ENCODE data around the gene LAMP5.

Gene LAMP5

GRCh38 chr20:9571783-9572182 lies 57.4 kb downstream of the LAMP5 start:
- TF ChIP-seq, protein P1, sequence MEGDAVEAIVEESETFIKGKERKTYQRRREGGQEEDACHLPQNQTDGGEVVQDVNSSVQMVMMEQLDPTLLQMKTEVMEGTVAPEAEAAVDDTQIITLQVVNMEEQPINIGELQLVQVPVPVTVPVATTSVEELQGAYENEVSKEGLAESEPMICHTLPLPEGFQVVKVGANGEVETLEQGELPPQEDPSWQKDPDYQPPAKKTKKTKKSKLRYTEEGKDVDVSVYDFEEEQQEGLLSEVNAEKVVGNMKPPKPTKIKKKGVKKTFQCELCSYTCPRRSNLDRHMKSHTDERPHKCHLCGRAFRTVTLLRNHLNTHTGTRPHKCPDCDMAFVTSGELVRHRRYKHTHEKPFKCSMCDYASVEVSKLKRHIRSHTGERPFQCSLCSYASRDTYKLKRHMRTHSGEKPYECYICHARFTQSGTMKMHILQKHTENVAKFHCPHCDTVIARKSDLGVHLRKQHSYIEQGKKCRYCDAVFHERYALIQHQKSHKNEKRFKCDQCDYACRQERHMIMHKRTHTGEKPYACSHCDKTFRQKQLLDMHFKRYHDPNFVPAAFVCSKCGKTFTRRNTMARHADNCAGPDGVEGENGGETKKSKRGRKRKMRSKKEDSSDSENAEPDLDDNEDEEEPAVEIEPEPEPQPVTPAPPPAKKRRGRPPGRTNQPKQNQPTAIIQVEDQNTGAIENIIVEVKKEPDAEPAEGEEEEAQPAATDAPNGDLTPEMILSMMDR (IDR thresholded peaks at IDR 0.05; ENCODE audit: low read depth, low read length, missing control alignments): no peak
- H3K4me3 ChIP-seq (ENCODE audit: low read depth, low read length): no peak overlapping the region
- DNase-seq (ENCODE audit: low read depth): no peak

DNA sequence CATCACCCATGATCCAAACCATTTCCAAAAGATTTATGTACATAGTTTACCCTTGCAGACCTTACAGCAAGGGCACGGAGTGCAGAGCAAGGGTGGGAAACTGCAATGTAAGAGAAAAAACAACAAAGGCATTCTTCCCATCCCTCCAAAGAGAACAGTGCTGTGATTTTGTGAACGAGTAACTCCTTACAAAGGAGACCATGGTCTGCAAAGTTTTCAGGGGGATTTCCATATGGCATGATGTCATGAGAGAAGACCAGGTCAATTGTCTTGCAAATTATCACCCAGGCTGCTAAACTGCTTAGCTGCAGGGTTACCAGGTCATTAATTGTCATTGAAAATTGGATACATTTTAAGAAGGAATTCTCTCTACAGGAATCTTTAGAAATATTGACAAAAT lies 58.3 kb downstream of the LAMP5 start:
- TF ChIP-seq, protein P1 (IDR thresholded peaks at IDR 0.05; ENCODE audit: low read depth, low read length, missing control alignments): no peak
- no peak for DNase-seq (ENCODE audit: low read depth)
- no peak overlapping the region for H3K4me3 ChIP-seq (ENCODE audit: low read depth, low read length)

DNA sequence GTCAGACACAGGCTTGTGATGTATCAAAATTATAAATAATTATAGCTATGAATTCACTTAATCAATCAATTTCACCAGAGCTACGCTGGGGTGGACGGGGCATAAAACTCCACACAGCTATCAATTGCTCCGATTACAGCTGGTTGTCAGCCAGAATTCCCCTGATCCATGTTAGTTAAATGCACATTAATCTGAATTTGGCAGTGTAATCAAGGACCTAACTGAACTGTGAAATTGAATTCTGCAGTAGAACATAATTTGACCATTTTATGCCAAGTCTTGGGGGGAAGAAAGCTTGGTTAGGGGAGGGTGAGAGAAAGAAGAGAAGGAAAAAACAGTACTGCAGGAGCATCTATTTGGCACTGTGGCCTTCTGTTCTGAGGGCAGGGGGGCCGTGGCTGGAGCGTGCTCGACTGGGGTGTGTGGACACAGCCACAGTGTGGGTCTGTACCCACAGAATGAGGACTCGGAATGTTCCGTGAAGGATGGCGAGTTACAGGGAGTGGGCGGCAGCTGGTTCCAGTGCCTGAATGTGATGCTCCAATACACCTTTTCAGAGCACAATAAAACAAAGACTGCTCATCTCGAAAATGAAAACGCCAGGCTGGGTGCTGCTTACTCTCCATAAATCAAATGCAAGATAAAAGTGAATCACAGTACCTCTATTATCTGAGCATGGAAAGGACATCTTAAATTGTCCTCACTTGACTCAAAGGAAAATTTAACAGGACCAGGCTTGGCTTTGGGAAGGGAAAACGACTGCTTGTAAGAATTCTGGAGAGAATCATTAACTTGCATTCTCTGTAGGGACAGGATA lies 59.2 kb downstream of the LAMP5 start:
- TF ChIP-seq, protein P1 (IDR thresholded peaks at IDR 0.05; ENCODE audit: low read depth, low read length, missing control alignments): no peak
- no peak for DNase-seq (ENCODE audit: low read depth)
- H3K4me3 ChIP-seq (ENCODE audit: low read depth, low read length): no peak overlapping the region

DNA sequence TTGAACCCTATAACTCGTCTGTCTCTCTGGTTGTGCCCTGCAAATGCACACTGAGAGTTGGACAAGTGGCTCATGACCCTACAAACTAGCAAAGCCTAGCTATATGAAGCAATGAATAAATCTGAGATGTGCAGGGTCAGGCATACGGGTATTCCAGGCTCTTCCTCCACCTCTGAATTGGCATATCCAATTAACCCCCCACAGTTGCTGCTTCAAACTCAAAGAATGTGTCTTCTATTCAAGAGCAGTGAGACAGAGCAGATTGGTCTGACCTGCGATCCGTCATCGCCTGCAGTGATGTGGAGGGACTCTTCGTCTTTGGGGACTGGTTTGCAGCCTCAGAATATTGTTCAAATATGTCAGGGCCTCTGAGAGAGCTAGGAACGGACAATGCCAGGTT lies 59.8 kb downstream of the LAMP5 start:
- DNase-seq (ENCODE audit: low read depth): no peak
- TF ChIP-seq, protein P1 (IDR thresholded peaks at IDR 0.05; ENCODE audit: low read depth, low read length, missing control alignments): no peak
- no peak overlapping the region for H3K4me3 ChIP-seq (ENCODE audit: low read depth, low read length)

GRCh38 chr20:9574776-9575175 lies 60.4 kb downstream of the LAMP5 start:
- DNase-seq (ENCODE audit: low read depth): no peak
- TF ChIP-seq, protein P1 (IDR thresholded peaks at IDR 0.05; ENCODE audit: low read depth, low read length, missing control alignments): no peak
- H3K4me3 ChIP-seq (ENCODE audit: low read depth, low read length): no peak overlapping the region

DNA sequence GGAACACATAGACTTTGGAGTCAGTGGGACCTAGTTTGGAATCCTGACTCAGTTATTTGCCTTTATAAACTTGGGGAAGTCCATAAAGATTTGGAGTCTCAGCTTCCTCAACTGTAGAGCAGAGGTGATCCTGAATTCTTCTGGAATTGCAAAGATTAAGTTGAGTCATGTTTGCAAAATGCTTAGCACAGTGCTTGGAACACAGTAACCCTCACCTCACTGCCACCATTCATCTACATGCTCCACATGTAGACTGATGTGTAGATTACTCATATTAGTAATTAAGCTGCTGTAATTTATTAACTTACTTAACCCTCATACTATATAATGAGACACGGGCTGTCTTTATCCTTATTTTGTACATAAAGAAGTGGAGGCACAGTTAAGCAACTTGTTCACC lies 61.4 kb downstream of the LAMP5 start:
- TF ChIP-seq, protein P1 (IDR thresholded peaks at IDR 0.05; ENCODE audit: low read depth, low read length, missing control alignments): no peak

DNA sequence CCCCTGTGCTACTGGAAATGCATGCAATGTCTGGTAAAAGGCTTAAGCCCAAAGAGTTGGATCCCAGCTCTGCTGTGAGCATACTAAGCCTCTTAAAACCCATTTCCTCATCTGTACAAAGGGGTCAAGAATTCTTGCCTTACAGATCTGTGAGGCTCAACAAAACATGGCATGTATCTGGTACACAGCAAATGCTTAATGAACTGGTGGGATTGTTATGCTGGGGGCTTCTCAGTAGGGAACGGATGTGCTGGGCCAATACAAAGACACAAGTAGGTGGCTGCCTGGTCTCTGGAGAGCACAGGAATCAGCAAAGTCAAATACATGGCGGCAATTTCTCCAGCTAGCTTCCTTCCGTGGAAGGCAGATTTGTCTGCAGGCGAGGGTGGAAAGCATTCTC lies 62.3 kb downstream of the LAMP5 start:
- TF ChIP-seq, protein P1 (IDR thresholded peaks at IDR 0.05; ENCODE audit: low read depth, low read length, missing control alignments): no peak
- no peak for DNase-seq (ENCODE audit: low read depth)

More for the DNA sequence above, 61.4 kb downstream of the LAMP5 start:
- no peak for DNase-seq (ENCODE audit: low read depth)
- H3K4me3 ChIP-seq (ENCODE audit: low read depth, low read length): no peak overlapping the region

More for the DNA sequence above, 62.3 kb downstream of the LAMP5 start:
- H3K4me3 ChIP-seq (ENCODE audit: low read depth, low read length): no peak overlapping the region

All from GM12864 (cell line).